GM12891 (cell line): ENCODE results near the gene HPD.

Experiments used
- PAX5 ChIP-seq: IDR thresholded peaks from 2 replicates; pipeline ENCODE4 v1.6.1; 2011; ENCODE audit warnings: low read length, moderate library complexity, mild to moderate bottlenecking; ENCODE audit not compliant: insufficient read depth, severe bottlenecking
- POLR2A ChIP-seq: IDR thresholded peaks from 2 replicates; pipeline ENCODE4 v1.6.1; 2011; ENCODE audit warnings: low read depth, low read length, control low read depth
- POLR2AphosphoS5 ChIP-seq: IDR thresholded peaks from 2 replicates; pipeline ENCODE4 v1.6.1; 2011; ENCODE audit warnings: low read depth, low read length, control low read depth
- POU2F2 ChIP-seq: IDR thresholded peaks from 2 replicates; pipeline ENCODE4 v1.6.1; 2011; ENCODE audit warnings: low read depth, mild to moderate bottlenecking, control low read depth, low read length, moderate library complexity
- SPI1 ChIP-seq: IDR thresholded peaks from 2 replicates; pipeline ENCODE4 v1.6.1; 2011; ENCODE audit warnings: low read depth, low read length, control low read depth
- TAF1 ChIP-seq: IDR thresholded peaks from 2 replicates; pipeline ENCODE4 v1.6.1; 2011; ENCODE audit warnings: low read depth, low read length, control low read depth

DNA sequence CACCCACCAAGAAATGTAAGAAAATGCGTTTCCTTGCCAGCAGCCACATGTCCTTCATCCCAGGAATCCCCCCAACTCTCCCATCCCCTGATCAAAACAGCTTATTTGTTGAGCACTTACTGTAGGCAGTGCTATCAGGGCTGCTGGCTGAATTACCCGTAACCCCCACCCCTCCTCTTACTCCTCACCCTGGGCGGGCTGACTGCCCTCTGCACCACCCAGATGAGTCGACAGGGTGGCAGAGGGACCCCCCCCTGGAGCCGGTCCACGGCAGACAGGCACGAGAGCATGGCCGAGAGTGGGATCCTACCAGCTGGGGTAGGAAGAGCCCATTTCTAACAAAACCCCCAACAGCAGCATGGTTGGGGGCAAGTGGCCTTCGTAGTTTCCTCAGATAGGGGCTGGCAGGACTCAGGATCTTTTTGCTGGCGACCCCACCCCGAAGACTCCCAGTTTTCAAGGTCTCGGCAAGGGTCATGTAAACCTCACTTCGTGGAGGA lies 64.1 kb downstream of the HPD start:
- peak; percentile 28 for TF ChIP-seq POLR2A
- TF ChIP-seq POLR2AphosphoS5: no peak; the same call in 1 of the 2 replicates
- no peak for TF ChIP-seq TAF1
- no peak for TF ChIP-seq SPI1
- 0 out of 2 replicates have a peak, but pooled peaks have one; percentile 4 for TF ChIP-seq POU2F2
- no peak for TF ChIP-seq PAX5
